Activated T-cell treated with anti-CD3 and anti-CD28 coated beads, Interleukin-2, amount 50 U/mL, for 1 hour (primary cell): ENCODE data around the gene CASP3.
A peak's percentile ranks its signal among the peaks of the same experiment; 100 is the strongest.

ENCODE experiments used
- DNase-seq: peaks from one replicate; pipeline ENCODE4 v3.0.0-alpha.2; 2020

CASP3 gene

GRCh38 chr4:184649026-184649970 lies at the start of gene CASP3, which contains the start of gene PRIMPOL:
Gene CASP3 (minus strand): TSS chr4:184649447. CDS start chr4:184638453, 10,994 bp downstream.
Gene PRIMPOL (plus strand): TSS chr4:184649738. CDS start chr4:184657141, 7,403 bp downstream.
- peak; percentile 99 for DNase-seq

GRCh38 chr4:184697956-184698355 lies 48.7 kb upstream of the CASP3 start:
- no peak for DNase-seq

GRCh38 chr4:184695178-184695896 lies 46.1 kb upstream of the CASP3 start:
- no peak for DNase-seq

- DNase-seq, result no peak
These were observed 45.2 kb upstream of the CASP3 start for GRCh38 chr4:184694412-184694956.

- no peak for DNase-seq
These were observed 43.8 kb upstream of the CASP3 start for GRCh38 chr4:184693056-184693455.

GRCh38 chr4:184689681-184690080 lies 40.4 kb upstream of the CASP3 start:
- no peak for DNase-seq

GRCh38 chr4:184688447-184688846 lies 39.2 kb upstream of the CASP3 start:
- no peak for DNase-seq

- DNase-seq, result no peak
These were observed 38.8 kb upstream of the CASP3 start for GRCh38 chr4:184688005-184688404.

- no peak for DNase-seq
These were observed 35.4 kb upstream of the CASP3 start for GRCh38 chr4:184684491-184685189.

- no peak for DNase-seq
These were observed 32.7 kb upstream of the CASP3 start for GRCh38 chr4:184681916-184682315.

- no peak for DNase-seq
These were observed 31.5 kb upstream of the CASP3 start for GRCh38 chr4:184680698-184681097.

GRCh38 chr4:184675821-184676492 lies 26.7 kb upstream of the CASP3 start:
- no peak for DNase-seq

GRCh38 chr4:184675018-184675417 lies 25.8 kb upstream of the CASP3 start:
- DNase-seq, result no peak

- DNase-seq, result no peak
These were observed 24.8 kb upstream of the CASP3 start for GRCh38 chr4:184674011-184674410.

GRCh38 chr4:184672741-184673140 lies 23.5 kb upstream of the CASP3 start:
- DNase-seq, result no peak

- DNase-seq, result no peak
These were observed 21.9 kb upstream of the CASP3 start for GRCh38 chr4:184671101-184671500.

GRCh38 chr4:184669251-184669650 lies 20.0 kb upstream of the CASP3 start:
- DNase-seq, result no peak

GRCh38 chr4:184668511-184669114 lies 19.4 kb upstream of the CASP3 start:
- DNase-seq, result no peak

- no peak for DNase-seq
These were observed 18.8 kb upstream of the CASP3 start for GRCh38 chr4:184668096-184668495.

GRCh38 chr4:184666670-184667069 lies 17.4 kb upstream of the CASP3 start:
- DNase-seq, result no peak

GRCh38 chr4:184664445-184665210 lies 15.4 kb upstream of the CASP3 start:
- no peak for DNase-seq
